ENCODE results near the gene AKT3.

The AKT3 gene

GRCh38 chr1:243455760-243456651 is 394.0 kb downstream of the AKT3 start:
- no peak for DNase-seq

- no peak for DNase-seq
These were observed 395.6 kb downstream of the AKT3 start for GRCh38 chr1:243454328-243454997.

- no peak for DNase-seq
These were observed 398.0 kb downstream of the AKT3 start for GRCh38 chr1:243452092-243452491.

GRCh38 chr1:243449373-243449772 is 400.7 kb downstream of the AKT3 start:
- DNase-seq: no peak

- no peak for DNase-seq
These were observed 402.2 kb downstream of the AKT3 start for GRCh38 chr1:243447844-243448243.

- no peak for DNase-seq
These were observed 402.7 kb downstream of the AKT3 start for GRCh38 chr1:243447347-243447746.

GRCh38 chr1:243443557-243443956 is 406.5 kb downstream of the AKT3 start:
- no peak for DNase-seq

GRCh38 chr1:243441601-243442000 is 408.4 kb downstream of the AKT3 start:
- DNase-seq: no peak

GRCh38 chr1:243440406-243440805 is 409.6 kb downstream of the AKT3 start:
- no peak for DNase-seq

- no peak for DNase-seq
These were observed 411.2 kb downstream of the AKT3 start for GRCh38 chr1:243438815-243439214.

Measured in activated T-cell treated with anti-CD3 and anti-CD28 coated beads, Interleukin-2, amount 50 U/mL, for 48 hours (primary cell).